ENCODE measurements around the gene CCSAP.

Gene CCSAP

DNA sequence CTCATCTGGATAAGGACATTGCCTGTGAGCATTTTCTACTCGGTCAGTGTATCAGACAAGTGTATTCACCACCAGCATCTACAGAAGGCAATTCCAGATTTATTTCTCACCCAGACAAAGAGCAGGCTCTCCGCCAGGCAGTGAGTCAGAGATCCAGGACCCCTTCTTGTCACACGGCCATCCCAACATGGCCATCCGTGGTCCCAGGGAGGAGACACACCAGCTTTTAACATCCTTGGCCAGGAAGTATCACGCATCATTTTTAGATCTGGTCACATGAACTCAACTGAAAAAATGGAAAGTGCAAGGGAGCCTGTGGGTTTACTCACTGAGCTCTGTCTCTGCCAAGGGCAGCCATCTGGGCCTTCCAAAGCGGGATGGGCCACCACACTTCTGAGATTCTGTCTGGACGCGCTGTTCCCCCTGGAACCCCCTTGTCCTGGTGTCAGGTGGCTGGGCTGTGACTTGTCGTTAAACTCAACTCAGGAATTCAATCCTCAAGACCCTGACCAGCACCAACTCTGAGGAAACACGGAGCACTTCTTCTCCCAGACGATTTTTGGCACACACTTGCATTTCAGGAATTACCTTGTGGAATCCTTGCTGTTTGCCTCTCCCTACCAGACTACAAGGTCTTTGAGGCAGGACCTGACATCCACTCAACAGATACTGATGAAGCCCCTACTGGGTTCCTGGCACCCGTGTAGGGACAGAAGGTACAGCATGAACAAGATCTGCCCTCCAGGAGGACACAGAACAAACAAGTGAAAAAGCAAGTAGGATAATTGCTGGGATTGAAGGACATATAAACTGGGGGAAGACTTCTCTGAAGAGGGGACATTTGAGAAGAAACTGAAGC is 21.6 kb upstream of the CCSAP start:
- H3K27ac ChIP-seq (ENCODE audit: low read depth, low read length, severe bottlenecking) = no peak overlapping the region
- no peaks in the 10 kb centered on the region for H3K4me1 ChIP-seq (ENCODE audit: control insufficient read depth, insufficient read depth, low read length, poor library complexity, severe bottlenecking)
- H3K9me3 ChIP-seq (ENCODE audit: control insufficient read depth, low read length) = no peaks in the 10 kb centered on the region
- no peaks in the 10 kb centered on the region for H3K36me3 ChIP-seq (ENCODE audit: control insufficient read depth, insufficient read depth, low read length)
- 83 to 85% methylated on average over 11 to 12 of the region's 12 CpGs for WGBS, 2 experiments (ENCODE audit: insufficient coverage in 2 of 2)
- no peak overlapping the region for H3K4me3 ChIP-seq (ENCODE audit: extremely low read depth, insufficient read depth, low read length, poor library complexity, severe bottlenecking)

GRCh38 chr1:229363723-229364122 is 20.9 kb upstream of the CCSAP start:
- Histone ChIP-seq H3K36me3 (ENCODE audit: control insufficient read depth, insufficient read depth, low read length) (no peaks in the 10 kb centered on the region), H3K27ac (ENCODE audit: low read depth, low read length, severe bottlenecking) (no peak overlapping the region), H3K4me3 (ENCODE audit: extremely low read depth, insufficient read depth, low read length, poor library complexity, severe bottlenecking) (no peak overlapping the region), H3K4me1 (ENCODE audit: control insufficient read depth, insufficient read depth, low read length, poor library complexity, severe bottlenecking) (no peaks in the 10 kb centered on the region), H3K9me3 (ENCODE audit: control insufficient read depth, low read length) (no peaks in the 10 kb centered on the region)
- WGBS, 2 experiments (ENCODE audit: insufficient coverage in 2 of 2) = 86 to 89% methylated on average over 5 to 6 of the region's 6 CpGs

GRCh38 chr1:229360420-229360819 is 17.6 kb upstream of the CCSAP start:
- WGBS, 2 experiments (ENCODE audit: insufficient coverage in 2 of 2) = 29 to 43% methylated on average over 3 of the region's 4 CpGs
- no peaks in the 10 kb centered on the region for H3K9me3 ChIP-seq (ENCODE audit: control insufficient read depth, low read length)
- no peaks in the 10 kb centered on the region for H3K36me3 ChIP-seq (ENCODE audit: control insufficient read depth, insufficient read depth, low read length)
- H3K4me3 ChIP-seq (ENCODE audit: extremely low read depth, insufficient read depth, low read length, poor library complexity, severe bottlenecking) = no peak overlapping the region
- no peaks in the 10 kb centered on the region for H3K4me1 ChIP-seq (ENCODE audit: control insufficient read depth, insufficient read depth, low read length, poor library complexity, severe bottlenecking)
- H3K27ac ChIP-seq (ENCODE audit: low read depth, low read length, severe bottlenecking) = no peak overlapping the region

GRCh38 chr1:229355661-229356060 is 12.8 kb upstream of the CCSAP start:
- Histone ChIP-seq H3K36me3 (ENCODE audit: control insufficient read depth, insufficient read depth, low read length) (no peaks in the 10 kb centered on the region), H3K27ac (ENCODE audit: low read depth, low read length, severe bottlenecking) (no peak overlapping the region), H3K9me3 (ENCODE audit: control insufficient read depth, low read length) (peaks cover 8% of the 10 kb centered on the region), H3K4me1 (ENCODE audit: control insufficient read depth, insufficient read depth, low read length, poor library complexity, severe bottlenecking) (no peaks in the 10 kb centered on the region), H3K4me3 (ENCODE audit: extremely low read depth, insufficient read depth, low read length, poor library complexity, severe bottlenecking) (no peak overlapping the region)

DNA sequence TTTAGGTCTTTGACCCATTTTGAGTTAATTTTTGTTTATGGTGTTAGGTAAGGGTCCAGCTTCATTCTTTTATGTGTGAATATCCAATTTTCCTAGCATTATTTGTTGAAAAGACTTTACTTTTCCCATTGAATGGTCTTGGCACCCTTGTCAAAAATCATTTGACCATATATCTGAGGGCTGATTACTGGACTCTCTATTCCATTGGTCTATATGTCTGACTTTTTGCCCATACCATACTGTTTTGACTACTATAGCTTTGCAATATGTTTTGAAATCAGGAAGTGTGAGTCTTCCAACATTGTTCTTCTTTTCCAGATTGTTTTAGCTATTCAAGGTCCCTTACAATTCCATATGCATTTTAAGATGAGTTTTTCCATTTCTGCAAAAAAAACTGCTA is 11.4 kb upstream of the CCSAP start:
- Histone ChIP-seq H3K4me1 (ENCODE audit: control insufficient read depth, insufficient read depth, low read length, poor library complexity, severe bottlenecking) (no peaks in the 10 kb centered on the region), H3K9me3 (ENCODE audit: control insufficient read depth, low read length) (peaks cover 8% of the 10 kb centered on the region), H3K4me3 (ENCODE audit: extremely low read depth, insufficient read depth, low read length, poor library complexity, severe bottlenecking) (no peak overlapping the region), H3K36me3 (ENCODE audit: control insufficient read depth, insufficient read depth, low read length) (no peaks in the 10 kb centered on the region), H3K27ac (ENCODE audit: low read depth, low read length, severe bottlenecking) (no peak overlapping the region)

- no peak overlapping the region for H3K27ac ChIP-seq (ENCODE audit: low read depth, low read length, severe bottlenecking)
- H3K9me3 ChIP-seq (ENCODE audit: control insufficient read depth, low read length) = peaks cover 8% of the 10 kb centered on the region
- H3K4me3 ChIP-seq (ENCODE audit: extremely low read depth, insufficient read depth, low read length, poor library complexity, severe bottlenecking) = no peak overlapping the region
- H3K36me3 ChIP-seq (ENCODE audit: control insufficient read depth, insufficient read depth, low read length) = no peaks in the 10 kb centered on the region
- no peaks in the 10 kb centered on the region for H3K4me1 ChIP-seq (ENCODE audit: control insufficient read depth, insufficient read depth, low read length, poor library complexity, severe bottlenecking)
- no CpG with 5 or more reads among the region's 2 CpGs for WGBS, 2 experiments (ENCODE audit: insufficient coverage in 2 of 2)
Observed at GRCh38 chr1:229352975-229353374, 10.1 kb upstream of the CCSAP start.

DNA sequence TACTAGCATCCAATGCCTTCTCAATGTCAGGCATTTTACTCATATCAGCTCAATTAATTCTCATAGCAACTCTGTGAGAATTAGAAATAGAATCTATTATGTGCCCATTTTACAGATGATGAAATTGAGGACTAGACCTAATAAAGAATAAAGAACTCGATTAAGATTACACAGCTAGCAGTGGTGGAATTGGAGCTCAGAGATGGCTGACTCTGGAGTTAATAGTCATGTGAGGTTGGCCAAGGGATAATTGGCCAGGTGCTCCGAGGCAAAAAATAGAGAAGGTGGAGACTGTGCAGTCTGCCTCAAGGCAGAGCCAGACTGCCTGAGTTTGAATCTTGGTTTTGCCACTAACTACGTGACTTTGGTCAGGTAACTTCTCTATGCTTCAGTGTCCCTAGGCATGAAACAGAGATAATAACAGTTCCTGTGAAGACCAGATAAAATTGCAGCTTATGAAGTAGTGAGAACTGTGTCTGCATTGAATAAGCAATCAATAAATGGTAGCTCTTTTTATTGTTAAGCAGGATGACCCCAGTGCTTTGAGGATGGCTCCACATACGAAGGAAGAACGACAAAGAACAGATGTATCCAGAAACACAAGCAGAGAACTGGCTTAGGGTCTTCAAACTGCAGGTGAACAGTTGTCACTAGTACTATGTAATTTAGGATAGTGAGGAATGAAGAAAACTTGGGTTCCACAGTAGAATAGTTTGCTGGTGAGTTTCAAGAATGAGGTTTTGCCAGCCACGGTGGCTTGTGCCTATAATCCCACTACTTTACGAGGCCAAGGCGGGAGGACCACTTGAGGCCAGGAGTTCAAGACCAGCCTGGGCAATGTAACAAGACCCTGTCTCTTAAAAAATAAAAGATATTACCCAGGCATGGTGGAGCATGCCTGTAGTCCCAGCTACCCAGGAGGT is 6.9 kb upstream of the CCSAP start:
- Histone ChIP-seq H3K36me3 (ENCODE audit: control insufficient read depth, insufficient read depth, low read length) (no peaks in the 10 kb centered on the region), H3K4me1 (ENCODE audit: control insufficient read depth, insufficient read depth, low read length, poor library complexity, severe bottlenecking) (no peaks in the 10 kb centered on the region), H3K27ac (ENCODE audit: low read depth, low read length, severe bottlenecking) (no peak overlapping the region), H3K9me3 (ENCODE audit: control insufficient read depth, low read length) (peaks cover 8% of the 10 kb centered on the region), H3K4me3 (ENCODE audit: extremely low read depth, insufficient read depth, low read length, poor library complexity, severe bottlenecking) (no peak overlapping the region)
- 93 to 98% methylated on average over 6 to 8 of the region's 8 CpGs for WGBS, 2 experiments (ENCODE audit: insufficient coverage in 2 of 2)

GRCh38 chr1:229347528-229347927 is 4.7 kb upstream of the CCSAP start:
- no peak overlapping the region for H3K27ac ChIP-seq (ENCODE audit: low read depth, low read length, severe bottlenecking)
- peaks cover 3% of the 10 kb centered on the region for H3K4me1 ChIP-seq (ENCODE audit: control insufficient read depth, insufficient read depth, low read length, poor library complexity, severe bottlenecking)
- H3K36me3 ChIP-seq (ENCODE audit: control insufficient read depth, insufficient read depth, low read length) = no peaks in the 10 kb centered on the region
- no peak overlapping the region for H3K4me3 ChIP-seq (ENCODE audit: extremely low read depth, insufficient read depth, low read length, poor library complexity, severe bottlenecking)
- 85 to 100% methylated on average over 2 of the region's 3 CpGs for WGBS, 2 experiments (ENCODE audit: insufficient coverage in 2 of 2)
- no peaks in the 10 kb centered on the region for H3K9me3 ChIP-seq (ENCODE audit: control insufficient read depth, low read length)

- H3K27ac ChIP-seq (ENCODE audit: low read depth, low read length, severe bottlenecking) = no peak overlapping the region
- H3K4me1 ChIP-seq (ENCODE audit: control insufficient read depth, insufficient read depth, low read length, poor library complexity, severe bottlenecking) = peaks cover 3% of the 10 kb centered on the region
- H3K9me3 ChIP-seq (ENCODE audit: control insufficient read depth, low read length) = no peaks in the 10 kb centered on the region
- H3K36me3 ChIP-seq (ENCODE audit: control insufficient read depth, insufficient read depth, low read length) = no peaks in the 10 kb centered on the region
- H3K4me3 ChIP-seq (ENCODE audit: extremely low read depth, insufficient read depth, low read length, poor library complexity, severe bottlenecking) = no peak overlapping the region
- WGBS, 2 experiments (ENCODE audit: insufficient coverage in 2 of 2) = 94 to 96% methylated on average over 5 to 6 of the region's 8 CpGs
Observed at GRCh38 chr1:229344937-229345684, 2.3 kb upstream of the CCSAP start.

DNA sequence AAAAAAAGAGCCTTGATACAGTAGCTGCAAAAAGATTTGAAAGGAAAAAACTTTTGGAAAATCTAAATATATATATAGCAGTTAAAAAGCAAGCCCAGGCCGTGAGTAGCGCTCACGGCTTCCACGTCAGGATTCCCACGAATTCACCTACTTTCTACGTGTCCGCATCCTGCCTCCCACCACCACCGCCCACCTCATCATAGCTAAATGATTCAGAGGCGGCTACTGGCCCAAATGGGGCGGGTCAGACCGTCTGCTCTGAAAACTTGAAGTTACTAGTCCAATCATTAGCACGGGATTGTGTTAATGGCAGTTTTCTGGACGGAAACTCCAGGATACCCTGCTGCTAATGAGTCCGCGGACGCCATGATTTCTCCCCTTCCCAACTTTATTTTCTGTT is 1.3 kb upstream of the CCSAP start:
- no peak overlapping the region for H3K4me3 ChIP-seq (ENCODE audit: extremely low read depth, insufficient read depth, low read length, poor library complexity, severe bottlenecking)
- WGBS, 2 experiments (ENCODE audit: insufficient coverage in 2 of 2) = 94 to 97% methylated on average over 8 to 11 of the region's 16 CpGs
- H3K27ac ChIP-seq (ENCODE audit: low read depth, low read length, severe bottlenecking) = no peak overlapping the region
- peaks cover 3% of the 10 kb centered on the region for H3K4me1 ChIP-seq (ENCODE audit: control insufficient read depth, insufficient read depth, low read length, poor library complexity, severe bottlenecking)
- no peaks in the 10 kb centered on the region for H3K9me3 ChIP-seq (ENCODE audit: control insufficient read depth, low read length)
- H3K36me3 ChIP-seq (ENCODE audit: control insufficient read depth, insufficient read depth, low read length) = no peaks in the 10 kb centered on the region
